ENCODE results near the gene NAT16.

NAT16 gene

DNA sequence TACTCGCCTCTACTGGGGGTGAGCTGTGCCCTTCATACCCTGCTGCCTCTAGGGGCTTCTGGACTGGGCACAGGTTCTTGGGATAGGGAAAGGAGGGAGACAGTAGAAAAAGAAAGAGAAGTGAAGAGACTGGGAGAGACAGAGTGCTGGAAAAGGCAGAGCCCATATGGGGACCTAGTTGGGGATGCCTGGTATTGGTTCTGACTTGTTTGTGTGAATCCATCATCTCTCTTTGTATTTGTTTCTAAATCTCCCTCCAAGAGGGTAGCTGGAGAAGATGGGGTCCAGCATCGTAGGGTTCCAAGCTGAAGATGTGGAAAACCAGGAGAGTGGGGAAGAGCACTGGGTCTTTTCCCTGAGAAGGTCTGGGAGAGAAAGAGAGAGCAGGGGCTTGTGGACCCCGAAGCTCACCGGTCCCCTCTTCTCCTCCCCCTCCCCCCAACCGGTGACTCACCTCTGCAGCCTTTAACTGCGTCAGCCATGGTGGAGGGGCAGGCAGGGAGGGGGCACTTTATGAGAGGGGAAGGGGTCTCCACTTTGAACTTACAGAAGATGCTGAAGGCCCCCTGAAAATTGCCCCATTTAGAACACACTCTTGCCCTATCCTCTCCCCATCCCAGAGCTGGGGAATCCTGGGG is 11.6 kb downstream of the NAT16 start:
- Histone ChIP-seq H3K4me3 (ENCODE audit: low read length) (peak overlapping the region; percentile 49), H3K9me3 (ENCODE audit: control insufficient read depth, low read depth, low read length) (no peaks in the 10 kb centered on the region), H3K36me3 (ENCODE audit: control insufficient read depth, low read depth, low read length) (no peaks in the 10 kb centered on the region), H3K27ac (ENCODE audit: low read length) (no peak overlapping the region), H3K4me1 (ENCODE audit: control insufficient read depth, low read depth, low read length) (peaks cover 53% of the 10 kb centered on the region), H3K9ac (ENCODE audit: low read length) (no peak overlapping the region), H3K27me3 (ENCODE audit: control insufficient read depth, insufficient read depth, low read length) (peaks cover 95% of the 10 kb centered on the region)

- no peak overlapping the region for H3K27ac ChIP-seq (ENCODE audit: low read length)
- no peaks in the 10 kb centered on the region for H3K36me3 ChIP-seq (ENCODE audit: control insufficient read depth, low read depth, low read length)
- peaks cover 88% of the 10 kb centered on the region for H3K27me3 ChIP-seq (ENCODE audit: control insufficient read depth, insufficient read depth, low read length)
- peaks cover 53% of the 10 kb centered on the region for H3K4me1 ChIP-seq (ENCODE audit: control insufficient read depth, low read depth, low read length)
- no peaks in the 10 kb centered on the region for H3K9me3 ChIP-seq (ENCODE audit: control insufficient read depth, low read depth, low read length)
- H3K4me3 ChIP-seq (ENCODE audit: low read length) = peak overlapping the region; percentile 49
- no peak overlapping the region for H3K9ac ChIP-seq (ENCODE audit: low read length)
Measured at GRCh38 chr7:101167645-101168411, 12.3 kb downstream of the NAT16 start.

- Histone ChIP-seq H3K9me3 (ENCODE audit: control insufficient read depth, low read depth, low read length) (no peaks in the 10 kb centered on the region), H3K36me3 (ENCODE audit: control insufficient read depth, low read depth, low read length) (no peaks in the 10 kb centered on the region), H3K4me3 (ENCODE audit: low read length) (peak overlapping the region; percentile 49), H3K4me1 (ENCODE audit: control insufficient read depth, low read depth, low read length) (peaks cover 58% of the 10 kb centered on the region), H3K27me3 (ENCODE audit: control insufficient read depth, insufficient read depth, low read length) (peaks cover 85% of the 10 kb centered on the region), H3K9ac (ENCODE audit: low read length) (no peak overlapping the region), H3K27ac (ENCODE audit: low read length) (no peak overlapping the region)
Measured at GRCh38 chr7:101166909-101167644, 13.0 kb downstream of the NAT16 start.

DNA sequence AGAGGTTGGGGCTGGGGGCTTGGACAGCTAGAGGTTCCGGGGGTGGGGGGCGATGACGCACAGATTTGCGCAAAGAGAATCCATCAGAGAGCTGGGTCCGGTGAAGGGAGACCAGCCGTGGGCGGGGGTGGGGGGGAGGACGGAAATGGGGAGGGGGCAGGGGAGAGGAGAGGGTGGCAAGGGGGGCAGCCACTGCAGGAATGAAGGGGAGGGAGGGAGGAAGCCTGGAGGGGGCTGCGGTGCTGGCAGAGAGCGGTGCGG is 13.5 kb downstream of the NAT16 start:
- H3K27me3 ChIP-seq (ENCODE audit: control insufficient read depth, insufficient read depth, low read length) = peaks cover 85% of the 10 kb centered on the region
- no peaks in the 10 kb centered on the region for H3K36me3 ChIP-seq (ENCODE audit: control insufficient read depth, low read depth, low read length)
- H3K9ac ChIP-seq (ENCODE audit: low read length) = no peak overlapping the region
- no peak overlapping the region for H3K27ac ChIP-seq (ENCODE audit: low read length)
- no peaks in the 10 kb centered on the region for H3K9me3 ChIP-seq (ENCODE audit: control insufficient read depth, low read depth, low read length)
- peaks cover 59% of the 10 kb centered on the region for H3K4me1 ChIP-seq (ENCODE audit: control insufficient read depth, low read depth, low read length)
- H3K4me3 ChIP-seq (ENCODE audit: low read length) = peak overlapping the region; percentile 68

- no peaks in the 10 kb centered on the region for H3K9me3 ChIP-seq (ENCODE audit: control insufficient read depth, low read depth, low read length)
- no peak overlapping the region for H3K27ac ChIP-seq (ENCODE audit: low read length)
- no peaks in the 10 kb centered on the region for H3K36me3 ChIP-seq (ENCODE audit: control insufficient read depth, low read depth, low read length)
- peak overlapping the region; percentile 68 for H3K4me3 ChIP-seq (ENCODE audit: low read length)
- no peak overlapping the region for H3K9ac ChIP-seq (ENCODE audit: low read length)
- peaks cover 59% of the 10 kb centered on the region for H3K4me1 ChIP-seq (ENCODE audit: control insufficient read depth, low read depth, low read length)
- H3K27me3 ChIP-seq (ENCODE audit: control insufficient read depth, insufficient read depth, low read length) = peaks cover 85% of the 10 kb centered on the region
Measured at GRCh38 chr7:101165958-101166647, 14.0 kb downstream of the NAT16 start.

DNA sequence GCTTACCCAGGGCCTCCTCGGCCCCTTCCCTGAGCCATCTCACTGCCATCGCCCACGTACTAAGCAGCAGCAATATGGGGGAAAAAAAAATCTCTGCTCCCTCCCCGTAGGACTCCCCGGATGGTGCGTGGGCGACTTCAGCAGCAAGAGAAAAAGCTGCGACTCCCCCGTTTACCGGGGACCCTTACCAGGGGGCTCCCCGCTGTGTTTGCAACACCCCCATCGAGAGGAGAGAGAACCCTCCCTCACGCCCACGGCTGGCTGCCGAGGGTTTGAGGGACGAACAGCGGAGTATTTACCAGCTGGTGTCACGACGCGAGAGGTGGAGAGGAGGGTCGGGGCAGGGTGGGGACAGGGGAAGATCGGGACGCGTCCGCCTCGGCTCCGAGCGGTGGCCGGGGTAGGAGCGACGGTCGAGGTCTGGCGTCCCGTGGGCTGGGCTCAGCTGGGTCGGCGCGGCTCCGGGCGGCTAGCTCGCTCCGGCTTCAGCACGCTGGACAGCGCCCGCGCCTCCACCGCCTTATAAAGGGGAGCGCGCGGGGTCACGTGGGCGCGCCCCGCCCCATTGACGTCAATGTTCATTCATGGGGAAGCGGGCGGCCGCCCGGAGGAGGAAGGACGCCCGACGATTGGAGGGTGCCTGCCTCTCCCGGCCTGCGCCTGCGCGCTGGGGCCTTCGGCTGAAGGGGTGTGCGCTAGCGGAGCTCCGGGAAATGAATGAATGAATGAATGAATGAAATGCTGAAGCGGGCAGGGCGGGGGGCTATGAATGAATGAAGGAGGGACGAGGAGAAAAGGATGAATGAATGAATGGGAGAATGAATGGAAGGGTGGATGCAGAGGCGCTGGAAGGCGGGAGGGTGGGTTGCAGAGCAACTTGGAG is 14.8 kb downstream of the NAT16 start, which contains the start of gene VGF:
VGF (minus strand) TSS at position 495 of the 883 bp plus-strand sequence. CDS start 726 bp downstream, outside the sequence.
- Histone ChIP-seq H3K27ac (ENCODE audit: low read length) (no peak within 1 kb of the TSS), H3K27me3 (ENCODE audit: control insufficient read depth, insufficient read depth, low read length) (peaks cover 78% of the 10 kb centered on the region), H3K36me3 (ENCODE audit: control insufficient read depth, low read depth, low read length) (no peaks in the 10 kb centered on the region), H3K4me3 (ENCODE audit: low read length) (peak within 1 kb of the TSS; percentile 68), H3K4me1 (ENCODE audit: control insufficient read depth, low read depth, low read length) (peaks cover 53% of the 10 kb centered on the region), H3K9me3 (ENCODE audit: control insufficient read depth, low read depth, low read length) (no peaks in the 10 kb centered on the region), H3K9ac (ENCODE audit: low read length) (no peak within 1 kb of the TSS)

GRCh38 chr7:101164071-101164840 is 15.8 kb downstream of the NAT16 start:
- H3K27ac ChIP-seq (ENCODE audit: low read length) = no peak overlapping the region
- peaks cover 67% of the 10 kb centered on the region for H3K27me3 ChIP-seq (ENCODE audit: control insufficient read depth, insufficient read depth, low read length)
- H3K4me3 ChIP-seq (ENCODE audit: low read length) = peak overlapping the region; percentile 60
- H3K9me3 ChIP-seq (ENCODE audit: control insufficient read depth, low read depth, low read length) = no peaks in the 10 kb centered on the region
- no peaks in the 10 kb centered on the region for H3K36me3 ChIP-seq (ENCODE audit: control insufficient read depth, low read depth, low read length)
- peaks cover 45% of the 10 kb centered on the region for H3K4me1 ChIP-seq (ENCODE audit: control insufficient read depth, low read depth, low read length)
- H3K9ac ChIP-seq (ENCODE audit: low read length) = peak overlapping the region; percentile 39

DNA sequence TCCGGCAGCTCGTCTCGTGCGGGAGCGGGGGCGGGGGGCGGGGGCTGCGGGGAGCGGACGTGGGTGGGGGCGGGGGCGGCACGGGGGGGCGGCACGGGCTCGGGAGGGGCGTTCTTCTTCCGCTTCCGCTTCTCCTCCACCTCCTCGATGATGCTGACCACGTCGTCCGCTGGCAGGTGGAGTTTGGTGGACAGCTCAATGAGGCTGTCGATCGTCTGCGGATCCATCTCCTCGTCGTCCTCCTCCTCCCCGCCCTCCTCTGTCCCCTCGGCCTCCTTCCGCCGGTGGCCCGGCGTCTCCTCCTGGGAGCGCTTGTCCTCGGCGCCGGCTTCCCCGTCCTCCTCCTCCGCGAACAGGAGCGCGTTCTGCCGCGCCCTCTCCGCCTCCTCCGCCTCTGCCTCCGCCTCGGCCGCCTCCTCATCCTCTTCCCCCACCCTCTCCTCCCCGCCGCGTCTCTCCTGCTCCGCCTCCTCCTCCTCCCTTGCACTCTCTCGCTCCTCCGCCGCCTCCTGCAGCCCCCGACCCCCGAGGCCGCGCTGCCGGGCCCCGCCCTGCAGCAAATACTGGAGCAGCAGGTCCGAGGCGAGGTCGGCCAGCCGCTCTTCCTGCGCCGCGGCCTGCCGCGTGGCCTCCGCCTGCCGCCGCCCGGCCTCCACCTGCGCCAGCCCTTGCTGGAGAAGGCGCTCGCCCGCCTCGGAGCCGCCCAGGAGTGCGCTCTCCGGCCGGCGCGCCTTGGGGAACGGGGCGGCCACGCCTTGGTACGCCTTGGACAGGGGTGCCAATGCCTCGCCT is 16.6 kb downstream of the NAT16 start:
- H3K4me3 ChIP-seq (ENCODE audit: low read length) = peak overlapping the region; percentile 60
- H3K27me3 ChIP-seq (ENCODE audit: control insufficient read depth, insufficient read depth, low read length) = peaks cover 59% of the 10 kb centered on the region
- no peaks in the 10 kb centered on the region for H3K36me3 ChIP-seq (ENCODE audit: control insufficient read depth, low read depth, low read length)
- no peak overlapping the region for H3K27ac ChIP-seq (ENCODE audit: low read length)
- peak overlapping the region; percentile 39 for H3K9ac ChIP-seq (ENCODE audit: low read length)
- no peaks in the 10 kb centered on the region for H3K9me3 ChIP-seq (ENCODE audit: control insufficient read depth, low read depth, low read length)
- peaks cover 40% of the 10 kb centered on the region for H3K4me1 ChIP-seq (ENCODE audit: control insufficient read depth, low read depth, low read length)

- Histone ChIP-seq H3K9ac (ENCODE audit: low read length) (peak overlapping the region; percentile 46), H3K4me3 (ENCODE audit: low read length) (peak overlapping the region; percentile 58), H3K9me3 (ENCODE audit: control insufficient read depth, low read depth, low read length) (no peaks in the 10 kb centered on the region), H3K4me1 (ENCODE audit: control insufficient read depth, low read depth, low read length) (peaks cover 33% of the 10 kb centered on the region), H3K36me3 (ENCODE audit: control insufficient read depth, low read depth, low read length) (no peaks in the 10 kb centered on the region), H3K27ac (ENCODE audit: low read length) (no peak overlapping the region), H3K27me3 (ENCODE audit: control insufficient read depth, insufficient read depth, low read length) (peaks cover 52% of the 10 kb centered on the region)
Measured at GRCh38 chr7:101162551-101163278, 17.4 kb downstream of the NAT16 start.
